HEK293T (cell line): Measurements from ENCODE around the gene C9orf43.

Experiments
- CTCF ChIA-PET: fragments of 350-600 bp; formaldehyde crosslinking; extraction: SDS; loops from one replicate; lab custom pipeline; 2021; ENCODE audit warnings: antibody characterized with exemption, inconsistent platforms; lab: Yijun Ruan, JAX
- POLR2A ChIA-PET: fragments of 350-600 bp; formaldehyde crosslinking; extraction: SDS; loops from one replicate; lab custom pipeline; 2020; ENCODE audit warnings: antibody characterized with exemption, inconsistent platforms; lab: Yijun Ruan, JAX
- DNase-seq: peaks from one replicate; pipeline ENCODE4 v3.0.0; 2012; ENCODE audit warnings: mixed read lengths; ENCODE audit errors: extremely low spot score
- ARNT ChIP-seq: fragments of 450-650 bp; IDR thresholded peaks from 2 replicates; pipeline ENCODE4 v1.6.1; 2017; ENCODE audit warnings: mild to moderate bottlenecking
- BHLHE40 ChIP-seq: fragments of 450-650 bp; IDR thresholded peaks from 2 replicates; pipeline ENCODE4 v1.6.1; 2016; ENCODE audit warnings: mild to moderate bottlenecking, moderate library complexity, borderline replicate concordance
- CTBP1 ChIP-seq: fragments of 450-650 bp; IDR thresholded peaks from 2 replicates; pipeline ENCODE4 v1.6.1; 2016; ENCODE audit warnings: borderline replicate concordance
- ELF4 ChIP-seq: fragments of 450-650 bp; IDR thresholded peaks from 2 replicates; pipeline ENCODE4 v1.6.1; 2017; ENCODE audit warnings: antibody characterized with exemption
- FOXA1 ChIP-seq: fragments of 450-650 bp; IDR thresholded peaks from 2 replicates; pipeline ENCODE4 v1.6.1; 2016; ENCODE audit warnings: mild to moderate bottlenecking
- FOXK2 ChIP-seq: fragments of 450-650 bp; IDR thresholded peaks from 2 replicates; pipeline ENCODE4 v1.6.1; 2016; ENCODE audit warnings: mild to moderate bottlenecking
- FOXM1 ChIP-seq: fragments of 450-650 bp; IDR thresholded peaks from 2 replicates; pipeline ENCODE4 v1.6.1; 2017; ENCODE audit warnings: mild to moderate bottlenecking, borderline replicate concordance
- HDGF ChIP-seq: fragments of 450-650 bp; IDR thresholded peaks from 2 replicates; pipeline ENCODE4 v1.6.1; 2017; ENCODE audit warnings: antibody characterized with exemption, borderline replicate concordance
- L3MBTL2 ChIP-seq: fragments of 450-650 bp; conservative IDR thresholded peaks from 2 replicates; pipeline ENCODE4 v1.6.1; 2016; ENCODE audit warnings: mild to moderate bottlenecking
- LEF1 ChIP-seq: fragments of 450-650 bp; IDR thresholded peaks from 2 replicates; pipeline ENCODE4 v1.6.1; 2017; ENCODE audit warnings: mild to moderate bottlenecking, borderline replicate concordance
- NFRKB ChIP-seq: fragments of 450-650 bp; IDR thresholded peaks from 2 replicates; pipeline ENCODE4 v1.6.1; 2016; ENCODE audit warnings: mild to moderate bottlenecking, moderate library complexity
- SP1 ChIP-seq: fragments of 450-650 bp; IDR thresholded peaks from 2 replicates; pipeline ENCODE4 v1.6.1; 2017
- SUZ12 ChIP-seq: fragments of 450-650 bp; IDR thresholded peaks from 2 replicates; pipeline ENCODE4 v1.6.1; 2016; ENCODE audit warnings: mild to moderate bottlenecking
- TARDBP ChIP-seq: fragments of 450-650 bp; IDR thresholded peaks from 2 replicates; pipeline ENCODE4 v1.6.1; 2016
- ZNF384 ChIP-seq: fragments of 450-650 bp; IDR thresholded peaks from 2 replicates; pipeline ENCODE4 v1.6.1; 2016
- TF ChIP-seq, protein P1 (sequence below): fragments of 450-650 bp; IDR thresholded peaks from 2 replicates; pipeline ENCODE4 v1.6.1; 2016

The C9orf43 gene

DNA sequence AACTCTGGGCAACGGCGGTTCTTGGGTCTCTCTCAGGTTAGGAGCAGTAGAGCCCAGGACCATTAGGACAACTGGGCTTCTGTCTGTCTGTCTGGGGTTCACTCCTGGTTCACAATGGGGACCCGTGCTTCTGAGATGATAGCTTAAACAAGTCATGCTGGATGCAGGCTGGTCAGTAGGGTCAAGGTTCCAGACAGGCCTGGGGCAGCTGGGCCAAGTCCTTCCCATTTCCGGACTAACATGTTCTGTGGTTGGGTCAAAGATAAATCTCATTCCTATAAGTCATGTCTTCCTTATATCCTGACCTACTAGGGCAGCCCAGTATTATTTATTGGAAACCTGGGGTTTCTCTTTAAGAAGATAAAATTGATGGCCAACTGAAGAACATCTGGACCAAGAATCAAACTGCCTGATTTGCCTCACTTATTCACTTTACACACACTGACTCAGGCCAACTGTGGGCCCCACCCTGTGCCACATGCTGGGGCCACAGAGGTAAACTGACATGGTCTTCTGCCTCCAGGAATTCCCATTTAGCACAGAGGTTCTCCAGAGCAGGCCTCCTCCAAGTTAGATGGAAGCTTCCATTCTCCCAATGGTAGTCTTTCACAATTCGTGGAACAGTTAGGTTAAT lies 42.1 kb upstream of the C9orf43 start:
- ChIA-PET POLR2A (interaction anchor here (2.2 kb wide), 1 partner anchor 8 kb away, joined by 7 read pairs; the partner anchor contains the start of gene HDHD3), CTCF (no interaction called here)
- TF ChIP-seq SP1 (no peak), ARNT (no peak), CTBP1 (no peak), L3MBTL2 (no peak), HDGF (no peak), ZNF384 (no peak)
- TF ChIP-seq, protein P1, sequence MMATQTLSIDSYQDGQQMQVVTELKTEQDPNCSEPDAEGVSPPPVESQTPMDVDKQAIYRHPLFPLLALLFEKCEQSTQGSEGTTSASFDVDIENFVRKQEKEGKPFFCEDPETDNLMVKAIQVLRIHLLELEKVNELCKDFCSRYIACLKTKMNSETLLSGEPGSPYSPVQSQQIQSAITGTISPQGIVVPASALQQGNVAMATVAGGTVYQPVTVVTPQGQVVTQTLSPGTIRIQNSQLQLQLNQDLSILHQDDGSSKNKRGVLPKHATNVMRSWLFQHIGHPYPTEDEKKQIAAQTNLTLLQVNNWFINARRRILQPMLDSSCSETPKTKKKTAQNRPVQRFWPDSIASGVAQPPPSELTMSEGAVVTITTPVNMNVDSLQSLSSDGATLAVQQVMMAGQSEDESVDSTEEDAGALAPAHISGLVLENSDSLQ, result no peak
- DNase-seq, result no peak

DNA sequence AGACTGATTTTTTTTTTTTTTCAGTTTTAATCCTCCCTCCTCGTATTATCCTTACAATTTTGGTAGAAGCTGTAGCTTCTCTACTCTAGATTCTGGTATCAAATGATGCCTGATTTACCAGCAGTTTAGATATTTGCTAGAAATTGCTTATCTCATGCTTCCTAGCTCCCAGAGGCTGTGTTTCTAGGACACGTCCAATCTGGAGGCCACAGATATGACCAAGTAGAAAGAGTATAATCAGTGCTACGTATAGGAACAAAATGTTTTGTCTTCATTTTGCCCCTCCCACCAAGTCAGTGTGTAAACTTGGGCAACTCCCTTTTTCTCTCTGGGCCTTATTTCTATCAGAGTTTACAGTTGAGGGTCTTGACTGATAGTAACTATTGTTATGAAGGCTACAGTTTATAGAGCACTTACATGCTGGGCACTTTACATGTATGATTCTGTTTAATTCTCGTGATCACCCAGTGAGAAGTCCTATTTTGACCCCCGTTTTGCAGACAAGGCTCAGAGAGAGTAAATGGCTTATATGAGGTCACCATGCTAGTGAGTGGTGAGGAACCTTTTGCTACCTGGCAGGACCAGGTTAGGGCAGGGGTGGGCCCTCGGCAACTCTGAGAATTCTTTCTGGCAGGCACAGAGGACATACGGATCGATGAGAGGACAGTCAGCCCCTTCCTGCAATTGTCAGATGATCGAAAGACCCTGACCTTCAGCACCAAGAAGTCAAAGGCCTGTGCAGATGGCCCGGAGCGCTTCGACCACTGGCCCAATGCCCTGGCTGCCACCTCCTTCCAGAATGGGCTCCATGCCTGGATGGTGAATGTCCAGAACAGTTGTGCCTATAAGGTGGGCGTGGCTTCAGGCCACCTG lies 41.3 kb upstream of the C9orf43 start:
- POLR2A ChIA-PET, result no interaction called here
- no peak for TF ChIP-seq LEF1
- no peak for TF ChIP-seq TARDBP
- no peak for TF ChIP-seq ZNF384
- no peak for TF ChIP-seq NFRKB
- TF ChIP-seq, protein P1, result no peak
- TF ChIP-seq ARNT, result no peak
- TF ChIP-seq SUZ12, result no peak
- TF ChIP-seq CTBP1, result no peak
- no peak for TF ChIP-seq BHLHE40
- no peak for DNase-seq
- CTCF ChIA-PET, result no interaction called here

DNA sequence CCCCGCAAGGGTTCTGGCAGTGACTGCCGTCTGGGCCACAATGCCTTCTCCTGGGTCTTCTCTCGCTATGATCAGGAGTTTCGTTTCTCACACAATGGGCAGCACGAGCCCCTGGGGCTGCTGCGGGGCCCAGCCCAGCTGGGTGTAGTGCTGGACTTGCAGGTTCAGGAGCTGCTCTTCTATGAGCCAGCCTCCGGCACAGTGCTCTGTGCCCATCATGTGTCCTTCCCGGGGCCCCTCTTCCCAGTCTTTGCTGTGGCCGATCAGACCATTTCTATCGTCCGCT lies 40.7 kb upstream of the C9orf43 start:
- CTCF ChIA-PET, result no interaction called here
- no peak for DNase-seq
- no peak for TF ChIP-seq NFRKB
- TF ChIP-seq SUZ12, result no peak
- TF ChIP-seq BHLHE40, result no peak
- TF ChIP-seq CTBP1, result no peak
- TF ChIP-seq FOXK2, result no peak
- TF ChIP-seq ARNT, result no peak
- no peak for TF ChIP-seq HDGF
- TF ChIP-seq, protein P1, result no peak
- no peak for TF ChIP-seq FOXA1
- POLR2A ChIA-PET, result no interaction called here

DNA sequence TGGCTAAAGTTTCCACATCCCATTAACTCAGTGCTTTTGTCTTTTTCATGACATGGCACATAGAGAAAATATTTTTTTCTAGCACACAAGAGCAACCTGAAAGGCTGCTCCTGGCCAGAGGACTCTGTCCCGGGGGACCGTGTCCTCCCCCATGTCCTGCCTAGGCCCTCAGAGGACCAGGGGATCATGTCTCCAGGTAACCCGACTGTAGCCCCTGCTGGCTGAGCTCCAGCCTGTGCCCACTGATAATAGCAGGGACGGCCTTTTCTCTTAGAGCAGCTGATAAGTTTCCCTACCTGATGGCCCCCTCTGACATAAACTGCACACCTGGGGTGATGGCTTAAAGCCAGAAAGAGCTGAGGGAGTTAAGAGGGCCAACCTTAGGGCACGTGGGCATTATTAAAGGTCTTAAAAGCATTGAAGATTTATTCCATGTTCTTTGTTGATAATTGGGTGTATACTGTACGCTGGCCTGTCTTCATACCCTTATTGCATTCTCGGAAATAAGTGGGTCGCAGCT lies 39.7 kb upstream of the C9orf43 start:
- TF ChIP-seq FOXM1, result no peak
- no peak for TF ChIP-seq HDGF
- TF ChIP-seq L3MBTL2, result no peak
- no peak for TF ChIP-seq ARNT
- TF ChIP-seq FOXK2, result no peak
- TF ChIP-seq ZNF384, result no peak
- TF ChIP-seq, protein P1, result no peak
- no peak for TF ChIP-seq ELF4
- no peak for TF ChIP-seq LEF1
- TF ChIP-seq TARDBP, result no peak
- no peak for TF ChIP-seq SP1
- TF ChIP-seq BHLHE40, result no peak
- TF ChIP-seq CTBP1, result no peak
- TF ChIP-seq FOXA1, result no peak
- no peak for TF ChIP-seq NFRKB
- no peak for TF ChIP-seq SUZ12
- no peak for DNase-seq
- ChIA-PET POLR2A (interaction anchor here (1.6 kb wide), 1 partner anchor 31 kb away, joined by 7 read pairs; the partner anchor contains the start of gene WDR31), CTCF (no interaction called here)

DNA sequence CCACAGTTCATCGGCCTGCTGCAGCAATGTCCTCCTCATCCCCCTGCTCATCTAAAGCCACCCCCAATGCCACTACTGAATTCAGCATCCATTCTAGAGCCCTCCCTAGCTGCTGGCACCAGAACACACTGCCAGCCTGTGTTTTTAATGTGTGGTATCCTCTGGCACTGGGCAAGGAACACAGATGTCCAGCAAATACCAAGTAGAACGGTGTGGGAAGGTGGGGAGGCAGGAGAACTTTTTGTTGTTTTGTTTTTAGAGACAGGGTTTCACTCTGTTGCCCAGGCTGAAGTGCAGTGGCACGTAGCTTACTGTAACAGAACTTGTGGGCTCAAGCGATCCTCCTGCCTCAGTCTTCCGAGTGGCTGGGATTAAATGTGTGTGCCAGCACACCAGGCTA lies 38.5 kb upstream of the C9orf43 start:
- TF ChIP-seq FOXM1 (no peak), HDGF (no peak), ZNF384 (no peak), BHLHE40 (no peak), CTBP1 (no peak), ARNT (no peak), TARDBP (no peak), L3MBTL2 (no peak), FOXA1 (no peak), LEF1 (no peak)
- ChIA-PET POLR2A (no interaction called here), CTCF (no interaction called here)
- DNase-seq, result no peak
